Sciatic nerve (tissue), 2 donors: Measurements from ENCODE around the gene MSI2. TPM values are rescaled to one million over a fixed set of nuclear protein-coding genes. Genes with fewer than 3 reads are reported as not detected.

ENCODE experiments used
- ATAC-seq: fragments of 200-7000 bp; cut with Tn5 transposase; one replicate; pipeline ENCODE4 v1.9.1; 2020; ENCODE audit warnings: mild to moderate bottlenecking, moderate library complexity
- DNase-seq: peaks from one replicate; pipeline ENCODE4 v3.0.0-alpha.2; 2020; ENCODE audit warnings: low spot score
- intact Hi-C: fragments of 100-400 bp; cut with DNase I; formaldehyde crosslinking; loops from one replicate; pipeline ENCODE4 v1.14.2; 2022
- total RNA-seq: library from RNA; stranded (reverse); fragmentation: NEBNext Ultra II Directional; extraction: Animal tissue kit (Norgen Biotek cat#: 25700); gene quantifications from one replicate; pipeline ENCODE4 v1.2.1, GENCODE V29; 2021
- donor health status: DM: no; HTN: no; CAD: no.
- donor health status: DM: no; HTN: no; CAD: no.

Gene MSI2
- total RNA-seq, 1 donor from 2014 or later: 25.2 TPM

- ATAC-seq: no peak
- intact Hi-C loops: no loop called here
- no peak for DNase-seq
Observed at GRCh38 chr17:57544401-57544800, 288.1 kb downstream of the MSI2 start.

DNA sequence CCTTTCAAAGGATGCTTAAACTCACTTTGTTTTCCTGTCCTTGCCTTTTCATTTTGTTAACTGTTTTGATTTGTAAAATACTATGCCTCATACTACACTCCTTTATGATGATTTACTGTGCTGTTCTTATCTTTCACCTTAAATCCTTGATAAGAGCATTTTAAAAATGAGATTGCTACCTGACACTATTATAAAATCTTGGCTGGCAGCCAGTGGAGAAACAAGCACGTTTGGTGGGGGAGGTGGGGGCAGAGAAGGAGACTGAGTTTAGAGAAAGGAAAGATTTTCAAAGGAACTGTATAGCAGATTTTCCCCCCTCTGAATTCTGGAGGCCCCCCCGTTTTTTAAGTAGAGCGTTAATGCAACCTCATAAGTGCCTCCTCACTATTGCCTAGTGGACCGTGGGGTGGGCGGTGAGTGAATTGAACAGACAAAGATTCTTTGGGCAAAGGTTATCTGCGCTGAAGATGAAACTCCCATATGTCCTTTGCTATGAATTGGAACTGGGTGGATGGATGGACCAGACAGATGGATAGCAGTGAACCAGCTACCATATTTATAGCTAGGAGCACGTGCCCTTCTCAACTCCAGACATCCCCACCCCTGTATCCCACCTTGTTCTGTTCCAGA lies 288.6 kb downstream of the MSI2 start:
- no peak for ATAC-seq
- DNase-seq: no peak
- intact Hi-C loops: no loop called here

GRCh38 chr17:57545731-57546342 lies 289.5 kb downstream of the MSI2 start:
- intact Hi-C loops: no loop called here
- DNase-seq (no peak), ATAC-seq (no peak)

GRCh38 chr17:57548421-57549410 lies 292.4 kb downstream of the MSI2 start:
- DNase-seq: no peak
- ATAC-seq: no peak
- intact Hi-C loops: no loop called here

- ATAC-seq: no peak
- intact Hi-C loops: no loop called here
- DNase-seq: no peak
Observed at GRCh38 chr17:57549468-57549867, 293.1 kb downstream of the MSI2 start.

DNA sequence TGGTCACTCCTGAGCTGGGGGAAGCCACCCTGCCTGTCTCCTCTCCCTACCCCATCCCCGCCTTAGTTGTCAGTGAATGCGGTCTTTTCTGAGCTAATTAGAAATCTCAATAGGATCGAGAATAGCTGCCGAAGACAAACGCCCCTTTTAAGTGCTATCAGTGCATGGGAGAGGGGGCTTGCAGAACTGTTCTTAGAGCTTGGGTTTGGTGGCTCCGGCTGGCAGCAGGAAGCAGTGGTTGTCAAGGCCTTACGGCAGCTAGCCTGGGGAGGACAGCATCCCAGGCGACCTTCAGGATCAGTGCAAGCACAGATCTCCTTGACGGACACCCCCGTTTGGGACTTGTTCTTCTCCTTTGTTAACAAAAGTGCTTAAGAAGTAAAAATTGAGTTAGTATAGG lies 293.7 kb downstream of the MSI2 start:
- intact Hi-C loops: no loop called here

GRCh38 chr17:57550668-57551315 lies 294.5 kb downstream of the MSI2 start:
- ATAC-seq (no peak), DNase-seq (no peak)
- intact Hi-C loops: no loop called here

More for the DNA sequence above, 293.7 kb downstream of the MSI2 start:
- ATAC-seq (no peak), DNase-seq (no peak)

- DNase-seq (no peak), ATAC-seq (no peak)
- intact Hi-C loops: no loop called here
Observed at GRCh38 chr17:57551321-57552079, 295.2 kb downstream of the MSI2 start.

DNA sequence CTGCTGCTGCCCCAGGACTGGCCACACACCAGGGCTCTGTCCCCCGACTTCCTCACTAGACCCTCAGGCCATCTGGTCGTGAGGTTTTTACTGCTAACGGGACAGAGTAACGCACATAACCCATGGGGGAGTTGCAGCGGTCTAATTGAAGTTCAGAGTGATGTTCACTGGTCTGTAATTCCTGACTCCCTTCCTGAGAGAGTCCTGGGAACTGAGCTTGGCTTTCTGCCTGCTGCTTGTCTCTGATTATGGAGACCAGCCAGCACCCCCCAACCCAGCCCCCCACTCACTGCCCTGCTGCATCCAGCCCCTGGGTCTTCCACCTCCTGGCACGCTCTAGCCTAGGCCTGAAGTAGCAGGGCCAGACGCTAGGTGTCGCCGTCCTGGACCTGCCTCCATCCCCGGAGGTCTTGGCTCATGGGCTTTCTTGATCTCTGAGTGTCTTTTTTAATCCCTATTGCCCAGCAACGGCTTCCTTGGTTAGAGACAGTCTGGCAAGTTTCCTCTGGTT lies 295.8 kb downstream of the MSI2 start:
- ATAC-seq: no peak
- intact Hi-C loops: no loop called here

DNA sequence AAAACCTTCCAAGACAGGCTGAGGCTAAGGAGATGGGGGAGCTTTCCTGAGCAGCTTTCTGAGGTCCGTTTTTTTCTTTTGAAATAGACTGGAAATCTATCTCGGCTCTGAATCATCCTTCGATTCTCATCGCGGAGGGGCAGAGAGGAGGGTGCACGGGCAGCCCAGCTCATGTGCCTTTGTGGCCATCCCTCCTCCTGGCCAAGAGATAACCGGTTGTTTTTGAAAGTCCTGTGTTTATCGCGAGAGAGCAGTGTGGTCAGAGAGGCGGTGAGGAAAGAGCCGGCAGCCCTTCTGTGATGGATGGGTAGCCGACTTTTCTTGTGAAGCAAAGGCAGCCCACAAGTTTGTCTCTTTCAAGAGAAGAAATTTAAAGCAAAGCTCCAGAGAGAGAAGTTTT lies 297.2 kb downstream of the MSI2 start:
- DNase-seq (no peak), ATAC-seq (no peak)
- intact Hi-C loops: no loop called here

More for the DNA sequence above, 295.8 kb downstream of the MSI2 start:
- no peak for DNase-seq

DNA sequence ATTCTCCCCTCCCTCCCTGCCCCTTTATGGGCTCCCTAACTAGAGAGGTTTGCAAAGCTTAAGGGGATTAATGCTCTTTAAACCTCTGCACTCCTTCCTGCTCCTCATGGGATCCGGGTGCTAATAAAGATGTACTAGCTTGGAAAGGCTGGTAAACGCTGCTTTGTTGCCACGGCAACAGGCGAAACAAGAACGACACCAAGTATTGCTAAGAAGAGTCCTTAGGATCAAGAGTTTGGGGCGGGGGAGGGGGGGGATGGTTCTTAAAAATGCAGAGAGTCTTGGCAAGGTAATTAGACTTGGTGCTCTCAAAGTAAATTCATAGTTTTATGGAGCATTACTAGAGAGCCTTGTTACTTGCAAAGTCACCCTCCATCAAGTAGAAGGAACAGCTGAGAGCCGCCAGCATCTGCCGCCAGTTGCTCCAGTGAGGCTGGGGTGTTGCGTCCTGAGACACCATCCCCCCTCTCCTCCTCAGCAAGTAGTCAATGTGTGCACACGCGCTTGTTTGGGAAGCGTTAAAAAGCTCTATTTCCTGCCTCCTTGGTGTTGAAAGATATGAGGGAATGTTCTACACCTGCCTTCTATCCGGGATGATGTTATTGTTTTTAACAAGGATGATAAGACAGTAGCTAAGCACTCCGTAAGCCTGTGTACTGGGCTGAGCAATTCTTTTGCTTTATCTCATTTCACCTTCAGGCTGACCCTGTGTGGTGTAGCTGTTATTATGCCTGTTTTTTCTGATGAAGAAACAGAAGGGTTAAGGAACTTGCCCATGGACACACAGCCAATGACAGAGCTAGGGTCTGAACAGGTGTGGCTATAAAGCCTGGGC lies 297.9 kb downstream of the MSI2 start:
- intact Hi-C loops: no loop called here
- no peak for ATAC-seq
- no peak for DNase-seq

GRCh38 chr17:57554826-57555635 lies 298.7 kb downstream of the MSI2 start:
- intact Hi-C loops: no loop called here
- no peak for DNase-seq
- no peak for ATAC-seq

DNA sequence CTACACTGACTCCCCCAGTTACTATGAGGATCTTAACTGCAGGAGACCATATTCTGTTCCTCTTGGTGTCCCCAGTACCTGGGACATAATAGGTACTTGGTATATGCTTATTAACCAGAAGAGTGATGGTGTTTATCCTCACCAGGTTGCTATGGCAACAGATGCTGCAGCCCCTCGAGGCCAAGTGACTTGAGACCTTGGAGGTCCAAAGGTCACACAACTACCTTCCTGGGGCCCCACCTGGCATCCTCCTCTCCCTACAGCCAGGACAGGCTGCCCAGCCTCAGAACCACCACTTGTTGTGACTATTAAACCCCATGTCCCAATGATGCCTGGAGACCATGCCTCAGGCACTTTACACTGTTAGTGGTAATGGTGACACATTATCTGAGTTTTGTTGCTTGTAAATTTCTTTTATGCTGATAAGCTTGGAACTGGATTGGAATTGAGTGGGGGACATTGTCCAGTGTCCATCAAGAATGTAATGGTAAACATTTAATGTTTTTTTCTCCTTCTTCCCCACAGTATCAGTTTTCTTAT lies 299.4 kb downstream of the MSI2 start:
- intact Hi-C loops: no loop called here
- ATAC-seq: no peak
- no peak for DNase-seq

DNA sequence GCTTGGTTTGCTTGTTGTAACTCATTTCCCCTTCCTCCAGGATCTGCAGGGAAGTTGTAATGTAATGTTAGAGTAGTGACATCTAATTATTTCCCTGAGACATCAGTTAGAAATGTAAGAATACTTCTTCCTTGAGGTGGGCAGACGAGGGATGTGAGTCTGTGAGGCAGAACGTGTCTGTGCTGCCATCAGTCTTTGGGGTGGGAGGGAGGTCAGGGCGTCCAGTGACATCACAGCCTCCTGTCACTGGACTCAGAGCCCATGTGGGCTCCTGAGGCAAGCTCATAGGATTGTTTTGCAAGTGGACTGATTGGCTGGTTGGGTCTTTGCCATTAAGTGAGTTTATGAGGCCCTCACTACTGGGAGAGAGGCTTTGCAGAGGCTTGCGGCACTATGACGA lies 300.0 kb downstream of the MSI2 start:
- no peak for DNase-seq
- intact Hi-C loops: no loop called here
- ATAC-seq: no peak

GRCh38 chr17:57556977-57557376 lies 300.7 kb downstream of the MSI2 start:
- intact Hi-C loops: no loop called here
- DNase-seq: no peak
- ATAC-seq: no peak

DNA sequence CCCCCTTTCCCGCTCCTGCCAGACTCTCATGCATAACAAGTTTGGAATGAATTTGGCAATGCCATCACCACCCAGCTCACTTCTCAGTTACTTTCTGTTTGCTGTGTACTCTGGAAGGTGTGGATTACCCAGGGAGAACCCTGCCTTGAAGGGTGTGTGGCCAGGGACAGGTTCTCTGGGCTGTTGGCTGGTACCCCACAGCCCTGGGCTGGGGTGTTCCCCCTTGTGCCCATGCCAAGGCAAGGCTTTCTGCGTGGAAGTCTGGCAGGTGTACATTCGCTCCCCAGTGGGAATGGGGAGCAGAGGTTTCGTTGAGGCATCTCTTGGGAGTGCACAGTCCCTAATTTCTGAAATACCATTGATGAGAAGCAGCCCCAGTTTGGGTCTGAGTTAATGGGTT lies 301.1 kb downstream of the MSI2 start:
- intact Hi-C loops: no loop called here
- ATAC-seq: no peak
- no peak for DNase-seq
